ENCODE measurements around the gene DOCK4.

The DOCK4 gene

GRCh38 chr7:112116894-112117293 lies 89.3 kb downstream of the DOCK4 start:
- DNase-seq (ENCODE audit: extremely low spot score), result no peak
- POLR2A ChIA-PET, result no interaction called here
- no peak for TF ChIP-seq CTBP1 (IDR thresholded peaks at IDR 0.05; ENCODE audit: borderline replicate concordance)
- TF ChIP-seq NFRKB (IDR thresholded peaks at IDR 0.05), result no peak
- no peak for TF ChIP-seq ZNF384 (IDR thresholded peaks at IDR 0.05)
- TF ChIP-seq FOXK2 (IDR thresholded peaks at IDR 0.05), result no peak
- TF ChIP-seq FOXM1 (IDR thresholded peaks at IDR 0.05; ENCODE audit: borderline replicate concordance), result no peak
- no peak for TF ChIP-seq HDGF (IDR thresholded peaks at IDR 0.05; ENCODE audit: borderline replicate concordance)
- no peak for TF ChIP-seq TARDBP (IDR thresholded peaks at IDR 0.05)
- TF ChIP-seq SP1 (IDR thresholded peaks at IDR 0.05), result no peak
- TF ChIP-seq SUZ12 (IDR thresholded peaks at IDR 0.05), result no peak
- TF ChIP-seq L3MBTL2 (conservative IDR thresholded peaks at IDR 0.05), result no peak

GRCh38 chr7:112116358-112116757 lies 89.8 kb downstream of the DOCK4 start:
- no peak for TF ChIP-seq SUZ12 (IDR thresholded peaks at IDR 0.05)
- TF ChIP-seq SP1 (IDR thresholded peaks at IDR 0.05), result no peak
- TF ChIP-seq NFRKB (IDR thresholded peaks at IDR 0.05), result no peak
- no peak for TF ChIP-seq LEF1 (IDR thresholded peaks at IDR 0.05; ENCODE audit: borderline replicate concordance)
- TF ChIP-seq FOXA1 (IDR thresholded peaks at IDR 0.05), result no peak
- no peak for TF ChIP-seq TARDBP (IDR thresholded peaks at IDR 0.05)
- TF ChIP-seq ARNT (IDR thresholded peaks at IDR 0.05), result no peak
- TF ChIP-seq ZNF384 (IDR thresholded peaks at IDR 0.05), result no peak
- no peak for TF ChIP-seq PKNOX1 (IDR thresholded peaks at IDR 0.05)
- no peak for TF ChIP-seq BHLHE40 (IDR thresholded peaks at IDR 0.05; ENCODE audit: borderline replicate concordance)
- TF ChIP-seq ELF4 (IDR thresholded peaks at IDR 0.05), result no peak
- no peak for TF ChIP-seq FOXM1 (IDR thresholded peaks at IDR 0.05; ENCODE audit: borderline replicate concordance)
- no peak for TF ChIP-seq FOXK2 (IDR thresholded peaks at IDR 0.05)
- no peak for DNase-seq (ENCODE audit: extremely low spot score)
- POLR2A ChIA-PET, result no interaction called here
- CTCF ChIA-PET, result no interaction called here

More at GRCh38 chr7:112116894-112117293, 89.3 kb downstream of the DOCK4 start:
- CTCF ChIA-PET, result no interaction called here

DNA sequence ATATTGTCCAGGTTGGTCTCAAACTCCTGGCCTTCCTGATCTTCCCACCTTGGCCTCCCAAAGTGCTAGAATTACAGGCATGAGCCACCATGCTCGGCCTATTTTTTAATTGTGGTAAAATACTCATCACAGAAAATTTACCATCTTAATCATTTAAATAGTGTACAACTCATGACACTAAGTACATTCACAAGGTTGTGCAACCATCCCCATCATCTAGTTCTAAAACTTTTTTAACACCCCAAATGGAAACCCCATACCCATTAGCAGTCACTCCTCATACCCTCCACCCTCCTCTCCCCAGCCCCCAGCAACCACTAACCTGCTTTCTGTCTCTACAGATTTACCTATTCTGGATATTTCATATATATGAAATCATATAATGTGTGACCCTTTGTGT lies 90.3 kb downstream of the DOCK4 start:
- ChIA-PET CTCF (no interaction called here), POLR2A (no interaction called here)
- no peak for DNase-seq (ENCODE audit: extremely low spot score)
- no peak for TF ChIP-seq FOXK2 (IDR thresholded peaks at IDR 0.05)

DNA sequence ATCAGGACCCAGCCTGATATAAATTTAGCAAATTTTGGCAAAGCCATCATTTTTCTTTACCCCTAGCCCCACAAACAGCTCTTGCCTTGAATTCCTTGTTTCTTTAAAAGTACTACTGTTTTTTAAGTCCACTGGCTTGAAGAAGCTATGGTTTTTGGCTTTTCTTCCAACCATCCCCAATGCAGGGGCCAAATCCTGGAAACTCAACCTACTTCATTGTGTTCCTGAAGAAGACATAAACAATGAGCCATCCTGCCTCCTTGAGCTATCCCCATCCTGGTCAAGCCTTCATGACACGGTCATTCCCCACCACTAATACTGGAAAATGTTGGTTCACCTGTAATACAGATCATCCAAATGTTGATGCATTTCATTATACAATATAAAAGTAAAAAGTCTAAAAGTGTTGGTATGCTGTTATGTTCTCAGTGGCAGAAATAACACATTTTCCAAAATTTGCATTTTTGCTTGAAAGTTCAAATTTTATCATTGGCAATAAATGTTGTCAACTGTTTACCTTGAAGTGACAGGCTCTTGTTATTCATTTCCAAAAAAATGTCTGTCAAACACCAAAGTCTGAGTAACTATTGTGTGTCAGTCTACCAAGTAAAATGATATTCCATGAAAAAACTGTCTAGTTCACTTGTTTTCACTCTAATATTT lies 92.2 kb downstream of the DOCK4 start:
- no peak for DNase-seq (ENCODE audit: extremely low spot score)
- TF ChIP-seq FOXK2 (IDR thresholded peaks at IDR 0.05), result no peak
- no peak for TF ChIP-seq TARDBP (IDR thresholded peaks at IDR 0.05)
- no peak for TF ChIP-seq LEF1 (IDR thresholded peaks at IDR 0.05; ENCODE audit: borderline replicate concordance)
- no peak for TF ChIP-seq PKNOX1 (IDR thresholded peaks at IDR 0.05)
- TF ChIP-seq BHLHE40 (IDR thresholded peaks at IDR 0.05; ENCODE audit: borderline replicate concordance), result no peak
- TF ChIP-seq NFRKB (IDR thresholded peaks at IDR 0.05), result no peak
- no peak for TF ChIP-seq FOXM1 (IDR thresholded peaks at IDR 0.05; ENCODE audit: borderline replicate concordance)
- no peak for TF ChIP-seq CTBP1 (IDR thresholded peaks at IDR 0.05; ENCODE audit: borderline replicate concordance)
- ChIA-PET CTCF (no interaction called here), POLR2A (no interaction called here)

DNA sequence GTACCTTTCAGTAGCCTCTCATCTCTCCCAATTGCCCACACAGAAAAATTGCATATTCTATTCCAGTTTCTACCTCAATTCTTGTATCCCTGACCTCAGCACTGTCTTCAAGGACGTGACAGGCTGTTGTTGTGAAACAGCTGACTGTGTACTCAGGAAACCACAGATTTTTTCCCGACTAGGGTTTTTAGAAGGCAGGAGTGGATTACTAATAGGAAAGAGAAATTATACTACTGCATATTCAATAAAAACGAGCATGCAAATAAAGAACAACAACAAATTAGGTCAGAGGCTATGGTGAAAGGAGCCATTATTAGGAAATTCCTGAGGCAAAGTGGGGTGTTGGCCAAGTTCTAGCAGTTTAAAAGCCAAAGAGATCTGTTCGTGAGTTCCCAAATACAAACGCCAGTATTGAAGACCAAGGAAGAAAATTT lies 93.4 kb downstream of the DOCK4 start:
- TF ChIP-seq SUZ12 (IDR thresholded peaks at IDR 0.05) (no peak), NFRKB (IDR thresholded peaks at IDR 0.05) (no peak), FOXM1 (IDR thresholded peaks at IDR 0.05; ENCODE audit: borderline replicate concordance) (no peak), PKNOX1 (IDR thresholded peaks at IDR 0.05) (no peak), ARNT (IDR thresholded peaks at IDR 0.05) (no peak), FOXA1 (IDR thresholded peaks at IDR 0.05) (no peak), TARDBP (IDR thresholded peaks at IDR 0.05) (no peak), SP1 (IDR thresholded peaks at IDR 0.05) (no peak), LEF1 (IDR thresholded peaks at IDR 0.05; ENCODE audit: borderline replicate concordance) (no peak), L3MBTL2 (conservative IDR thresholded peaks at IDR 0.05) (no peak), FOXK2 (IDR thresholded peaks at IDR 0.05) (no peak), CTBP1 (IDR thresholded peaks at IDR 0.05; ENCODE audit: borderline replicate concordance) (no peak), BHLHE40 (IDR thresholded peaks at IDR 0.05; ENCODE audit: borderline replicate concordance) (no peak), HDGF (IDR thresholded peaks at IDR 0.05; ENCODE audit: borderline replicate concordance) (no peak)
- ChIA-PET CTCF (interaction anchor here (0.6 kb wide), 1 partner anchor 271 kb away, joined by 3 read pairs; no protein-coding TSS in a partner anchor), POLR2A (no interaction called here)
- no peak for DNase-seq (ENCODE audit: extremely low spot score)

- POLR2A ChIA-PET, result no interaction called here
- TF ChIP-seq FOXK2 (IDR thresholded peaks at IDR 0.05) (no peak), ELF4 (IDR thresholded peaks at IDR 0.05) (no peak), FOXM1 (IDR thresholded peaks at IDR 0.05; ENCODE audit: borderline replicate concordance) (no peak), BHLHE40 (IDR thresholded peaks at IDR 0.05; ENCODE audit: borderline replicate concordance) (no peak), LEF1 (IDR thresholded peaks at IDR 0.05; ENCODE audit: borderline replicate concordance) (no peak), PKNOX1 (IDR thresholded peaks at IDR 0.05) (no peak), FOXA1 (IDR thresholded peaks at IDR 0.05) (no peak), TARDBP (IDR thresholded peaks at IDR 0.05) (no peak), CTBP1 (IDR thresholded peaks at IDR 0.05; ENCODE audit: borderline replicate concordance) (no peak), ZNF384 (IDR thresholded peaks at IDR 0.05) (no peak), NFRKB (IDR thresholded peaks at IDR 0.05) (no peak), SUZ12 (IDR thresholded peaks at IDR 0.05) (no peak), ARNT (IDR thresholded peaks at IDR 0.05) (no peak), HDGF (IDR thresholded peaks at IDR 0.05; ENCODE audit: borderline replicate concordance) (no peak), SP1 (IDR thresholded peaks at IDR 0.05) (no peak), L3MBTL2 (conservative IDR thresholded peaks at IDR 0.05) (no peak)
- no peak for DNase-seq (ENCODE audit: extremely low spot score)
- CTCF ChIA-PET, result no interaction called here
Measured at GRCh38 chr7:112110651-112111050, 95.5 kb downstream of the DOCK4 start.
